Esophagus squamous epithelium (tissue), 4 donors: Measurements from ENCODE around the gene SLC39A1.

Experiments
- CTCF ChIP-seq, 6 experiments: fragments of 450-650 bp in 4 of 6; fragments of 200-600 bp in 2 of 6; sonication (generic) in 2 of 6; IDR thresholded peaks; one replicate each; pipeline ENCODE4 v1.5.1; 2016 to 2019; ENCODE audit warnings: antibody characterized with exemption in 6 of 6, mild to moderate bottlenecking in 4 of 6, moderate library complexity in 4 of 6
- POLR2A ChIP-seq, 4 donors: fragments of 450-650 bp; IDR thresholded peaks; one replicate each; pipeline ENCODE4 v1.6.1; 2017; ENCODE audit warnings: antibody characterized with exemption in 4 of 4, mild to moderate bottlenecking in 4 of 4, moderate library complexity in 3 of 4

GRCh38 chr1:153976819-153977249 is 13.5 kb upstream of the SLC39A1 start:
- TF ChIP-seq POLR2A (IDR thresholded peaks at IDR 0.05) (no peak), CTCF (IDR thresholded peaks at IDR 0.05) (no peak)
